ENCODE data around the gene ADCY7.
A peak's percentile ranks its signal among the peaks of the same experiment; 100 is the strongest.

ADCY7 gene

DNA sequence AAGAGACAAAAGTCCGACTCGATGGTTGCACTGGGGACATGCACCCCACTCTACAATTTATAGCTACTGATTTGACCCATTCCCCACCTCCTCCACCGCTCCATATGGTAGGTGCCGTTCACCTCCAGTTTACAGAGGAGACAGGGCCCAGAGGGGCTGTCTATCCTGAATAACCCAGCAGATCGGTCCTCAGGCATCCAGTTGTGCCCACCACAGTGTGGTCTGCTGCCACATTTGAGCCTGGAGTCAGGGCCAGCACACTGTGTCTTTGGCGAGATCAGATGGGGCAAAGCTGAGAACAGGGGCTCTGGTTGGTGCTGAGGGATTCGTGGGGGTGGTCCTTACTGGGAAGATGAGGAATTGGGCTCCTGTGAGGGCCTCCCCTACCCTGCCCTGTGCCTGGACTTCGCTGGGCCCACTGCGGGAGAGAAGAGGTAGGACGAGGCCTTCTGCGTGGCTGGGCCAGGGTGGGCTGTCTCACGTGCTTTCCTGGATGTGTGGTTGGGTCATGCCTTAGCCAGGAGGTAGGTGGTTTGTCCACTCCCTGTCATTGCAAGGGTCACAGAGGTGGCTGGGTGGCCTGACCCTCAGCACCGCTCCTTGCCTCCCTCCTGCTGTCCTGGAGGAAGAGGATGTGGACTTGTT lies 2.8 kb downstream of the ADCY7 start:
- DNase-seq, result no peak

GRCh38 chr16:50269769-50270509 lies 3.6 kb downstream of the ADCY7 start:
- DNase-seq, result no peak

DNA sequence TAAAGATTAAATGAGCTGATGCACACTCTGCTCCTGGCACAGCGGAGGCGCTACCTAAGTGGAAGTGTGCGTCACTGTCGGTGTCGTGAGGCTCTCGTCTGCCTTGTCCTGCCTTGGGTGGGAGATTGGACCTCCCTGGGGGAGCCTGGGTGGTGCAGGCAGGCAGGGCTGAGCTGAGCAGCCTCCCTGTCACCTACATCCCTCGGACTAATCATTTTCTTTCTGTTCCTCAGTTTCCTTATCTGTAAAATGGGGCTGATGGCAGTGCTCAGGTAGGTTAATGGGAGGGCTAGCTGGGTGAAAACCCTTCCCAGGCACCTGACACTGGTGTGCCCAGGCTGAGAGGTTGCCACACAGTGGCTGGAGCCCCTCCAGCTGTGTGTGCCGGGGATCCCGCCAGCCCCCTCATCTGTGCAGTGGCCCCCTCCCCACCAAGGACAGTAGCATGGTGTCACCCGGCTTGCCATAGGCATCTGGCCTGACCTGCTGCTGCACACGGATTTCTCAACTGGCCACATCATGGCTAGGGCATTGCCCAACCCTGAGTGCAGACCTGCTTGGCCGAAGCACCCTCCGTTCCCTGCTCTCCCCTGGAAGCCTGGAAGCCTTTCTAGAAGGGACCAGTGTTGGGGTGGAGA lies 4.3 kb downstream of the ADCY7 start:
- DNase-seq, result no peak

DNA sequence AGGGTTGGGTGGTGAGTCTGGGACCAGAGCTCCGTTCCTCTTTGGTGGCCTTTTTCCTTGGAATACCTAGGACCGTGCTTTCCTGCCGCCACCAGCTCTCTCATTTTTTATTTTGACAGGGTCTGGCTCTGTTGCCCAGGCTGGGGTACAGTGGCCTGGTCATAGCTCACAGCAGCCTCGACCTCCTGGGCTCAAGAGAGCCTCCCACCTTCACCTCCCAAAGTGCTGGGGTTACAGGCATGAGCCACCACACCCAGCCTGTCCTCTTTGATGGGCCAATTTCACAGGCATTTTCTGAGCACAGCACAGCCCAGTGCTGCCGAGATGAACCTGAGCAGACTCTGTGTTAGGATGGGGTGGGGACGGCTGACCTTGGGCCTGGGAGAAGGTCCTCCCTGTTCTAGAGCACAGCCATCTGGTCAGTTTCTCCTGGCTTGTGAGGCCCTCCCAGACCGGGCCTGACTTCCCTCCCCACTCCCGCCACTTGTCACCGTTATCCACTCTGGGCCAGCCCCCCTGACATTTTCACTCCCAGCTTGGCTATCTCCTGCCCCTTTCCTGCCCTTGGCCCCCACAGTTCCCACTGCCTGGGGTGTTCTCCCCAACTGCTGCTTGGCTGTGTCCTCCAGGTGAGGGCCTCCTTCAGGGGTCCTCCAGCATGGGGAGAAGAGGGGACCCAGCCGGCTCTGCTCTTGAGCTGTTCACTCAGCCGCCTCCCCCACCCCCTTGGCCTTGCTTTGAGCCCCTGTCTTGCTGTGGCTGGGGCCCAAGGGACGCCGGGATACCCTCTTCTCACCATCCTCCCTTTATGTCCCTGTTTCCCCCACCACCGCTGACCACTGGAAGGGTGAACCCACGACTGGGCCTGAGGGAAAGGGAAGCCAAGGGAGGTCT lies 5.0 kb downstream of the ADCY7 start:
- DNase-seq, result no peak

DNA sequence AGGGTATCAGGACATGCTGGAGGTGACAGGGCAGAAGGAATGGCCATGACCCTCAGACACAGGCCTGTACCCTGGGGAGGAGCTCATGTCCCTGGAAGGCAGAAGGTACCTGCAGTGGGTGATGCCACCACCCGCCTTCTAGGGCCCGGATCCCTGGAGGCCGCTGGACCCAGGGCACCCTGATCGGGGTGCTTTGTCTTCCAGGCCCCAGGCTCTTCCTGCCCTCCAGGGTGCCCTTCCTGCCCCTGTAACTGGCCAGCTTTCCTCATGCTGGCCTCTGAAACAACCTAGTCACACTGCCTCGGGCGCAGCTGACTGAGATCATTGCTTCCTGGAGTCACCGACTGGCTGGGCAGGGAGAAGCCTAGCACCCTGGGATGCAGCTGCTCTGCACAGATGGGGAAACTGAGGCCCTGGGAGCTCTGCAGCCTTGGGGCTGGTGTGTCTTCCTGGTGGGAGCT lies 5.8 kb downstream of the ADCY7 start:
- DNase-seq, result no peak

GRCh38 chr16:50272687-50273381 lies 6.5 kb downstream of the ADCY7 start:
- DNase-seq, result no peak

GRCh38 chr16:50273382-50273690 lies 7.0 kb downstream of the ADCY7 start:
- no peak for DNase-seq

GRCh38 chr16:50273888-50274325 lies 7.6 kb downstream of the ADCY7 start:
- DNase-seq, result no peak

- DNase-seq, result no peak
Measured at GRCh38 chr16:50274326-50275097, 8.2 kb downstream of the ADCY7 start.

DNA sequence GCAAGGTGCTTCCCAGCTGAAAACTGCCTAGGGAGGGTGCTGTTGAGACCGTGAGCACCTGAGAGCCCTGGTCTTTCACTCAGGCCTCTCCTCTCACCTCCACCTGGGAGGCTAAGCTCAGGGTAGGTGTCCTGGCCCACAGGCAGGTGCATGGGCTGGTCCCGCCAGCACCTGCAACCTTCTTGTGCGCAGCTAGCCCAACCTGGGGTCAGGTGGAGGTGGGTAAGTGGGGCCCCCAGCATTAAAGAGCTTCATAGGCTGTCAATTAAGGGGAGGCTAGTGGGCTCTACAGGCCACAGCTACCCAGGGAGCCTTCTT lies 8.7 kb downstream of the ADCY7 start:
- DNase-seq, result no peak

DNA sequence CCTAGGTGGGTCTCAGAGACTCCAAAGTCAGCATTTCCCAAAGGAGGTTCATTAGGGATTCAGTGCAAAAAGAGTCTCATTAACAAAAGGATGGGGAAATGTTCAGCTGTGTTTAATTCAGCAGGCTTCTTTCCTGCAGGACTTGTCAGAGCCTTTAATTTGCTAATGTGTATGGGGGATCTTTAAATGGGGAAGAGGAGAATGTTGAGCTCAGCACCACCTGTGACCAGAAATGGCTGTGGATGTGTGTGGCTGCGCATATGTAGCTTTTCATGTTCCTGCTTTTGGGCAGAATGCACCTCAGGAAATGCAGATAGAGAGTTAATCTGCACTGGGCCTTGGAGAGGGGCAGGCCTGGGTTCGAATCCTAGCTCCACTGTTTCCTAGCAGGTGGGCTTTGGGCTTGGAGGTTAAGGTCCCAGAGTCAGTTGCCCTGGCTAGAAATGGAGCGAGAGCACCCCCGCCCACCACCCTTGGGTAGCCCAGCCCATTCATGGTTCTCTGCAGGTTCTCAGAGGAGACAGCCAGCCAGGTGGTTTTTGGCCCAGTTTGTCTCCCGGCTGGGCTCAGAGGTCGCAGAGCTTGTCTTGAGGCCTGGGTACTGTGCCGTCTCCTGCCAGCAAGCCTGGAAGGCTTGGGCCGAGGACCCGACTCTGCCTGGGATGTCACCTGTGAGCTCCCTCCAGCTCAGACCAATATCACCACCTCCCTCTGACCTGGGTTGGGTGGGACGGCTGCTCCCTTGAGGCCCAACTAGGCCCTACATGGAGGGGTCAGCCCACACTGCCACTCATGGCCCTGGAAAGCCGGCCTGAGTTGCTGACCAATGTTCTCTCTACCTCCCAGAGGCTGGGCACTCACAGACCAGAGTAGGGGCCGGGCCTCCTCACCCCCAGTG lies 9.3 kb downstream of the ADCY7 start:
- no peak for DNase-seq

- DNase-seq, result no peak
Measured at GRCh38 chr16:50276326-50276640, 9.9 kb downstream of the ADCY7 start.

GRCh38 chr16:50276801-50277555 lies 10.6 kb downstream of the ADCY7 start:
- no peak for DNase-seq

- no peak for DNase-seq
Measured at GRCh38 chr16:50278251-50278650, 11.9 kb downstream of the ADCY7 start.

- no peak for DNase-seq
Measured at GRCh38 chr16:50279504-50279865, 13.1 kb downstream of the ADCY7 start.

GRCh38 chr16:50280932-50281331 lies 14.6 kb downstream of the ADCY7 start:
- DNase-seq, result no peak

DNA sequence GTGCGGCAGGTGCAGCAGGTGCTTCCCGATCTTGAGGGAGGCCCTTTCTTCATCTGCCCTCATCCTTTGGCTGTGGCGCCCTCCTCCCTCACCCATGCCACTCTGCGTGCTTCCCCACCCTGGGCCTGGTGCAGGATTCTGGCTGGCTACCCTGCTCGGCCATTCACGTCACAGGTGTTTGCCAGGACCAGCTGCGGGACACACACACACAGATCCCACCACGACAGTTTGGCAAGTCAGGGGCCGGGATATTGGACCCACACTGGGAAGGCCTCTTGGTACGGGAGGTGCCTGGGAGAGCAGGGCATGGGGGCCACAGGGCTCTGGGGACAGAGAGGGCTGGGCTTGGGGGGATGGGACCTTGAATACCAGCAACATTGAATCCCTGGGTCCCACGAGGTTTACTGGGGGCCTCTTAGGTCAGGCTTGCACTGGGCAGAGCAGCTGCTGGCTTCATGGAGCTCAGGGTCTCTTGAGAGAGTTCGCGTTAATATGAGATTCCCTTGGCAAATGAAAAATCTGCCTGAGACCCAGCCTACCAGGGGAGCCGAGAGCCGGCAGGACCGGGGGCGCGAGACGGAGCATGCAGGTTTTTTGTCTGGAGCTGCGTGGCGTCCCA lies 15.1 kb downstream of the ADCY7 start:
- no peak for DNase-seq

- peak; percentile 29 for DNase-seq
Measured at GRCh38 chr16:50282010-50282538, 15.7 kb downstream of the ADCY7 start.

DNA sequence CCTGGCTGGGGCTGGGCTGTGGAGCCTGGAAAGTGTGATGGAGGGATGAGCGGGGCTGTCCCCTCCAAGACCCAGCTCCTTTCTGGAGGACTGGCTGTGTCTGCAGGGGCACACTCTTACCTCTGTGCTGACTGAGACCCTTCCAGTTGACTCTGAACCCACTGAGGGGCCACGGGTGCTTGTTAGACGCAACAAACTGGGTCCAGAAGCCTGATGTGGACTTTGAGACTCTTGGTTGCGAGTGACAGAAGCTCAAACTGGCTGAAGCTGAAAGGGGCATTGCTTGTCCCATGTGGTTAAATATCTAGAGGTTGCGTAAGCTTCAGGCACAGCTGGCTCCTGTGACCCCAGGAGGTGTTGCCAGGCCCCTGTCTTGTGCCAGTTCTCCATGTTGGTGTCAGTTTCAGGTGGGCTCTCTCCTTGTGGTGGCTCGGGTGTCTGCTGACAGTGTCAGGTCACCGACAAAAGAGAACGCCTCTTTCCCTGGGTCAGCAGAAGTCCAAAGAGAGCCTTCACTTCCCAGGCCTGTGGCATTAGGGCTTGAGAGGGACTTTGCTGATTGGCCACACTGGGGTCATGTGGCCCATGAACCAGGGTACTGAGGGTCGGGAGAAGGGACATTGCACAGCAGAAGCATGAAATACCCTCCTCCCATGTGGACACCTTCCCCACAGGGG lies 16.7 kb downstream of the ADCY7 start:
- no peak for DNase-seq

All from activated T-cell treated with anti-CD3 and anti-CD28 coated beads for 4 hours (primary cell).